GM12878 (cell line): ENCODE results near the gene MYNN. TPM values are rescaled to one million over a fixed set of nuclear protein-coding genes. Genes with fewer than 3 reads are reported as not detected.
A peak's percentile ranks its signal among the peaks of the same experiment; 100 is the strongest.

Source experiments
- ATAC-seq: fragments of 200-7000 bp; cut with Tn5 transposase; 3 replicates; pipeline ENCODE4 v1.9.1; 2020; ENCODE audit warnings: mild to moderate bottlenecking, moderate library complexity
- BruUV-seq: library from RNA; stranded (reverse); fragments of 400-500 nt; replicated peaks from 2 replicates; lab custom pipeline; 2021; lab: Mats Ljungman, UMichigan
- CTCF ChIA-PET: fragments of 300-600 bp; sonication (Branson Sonifier 250); formaldehyde crosslinking; extraction: SDS; loops from one replicate; lab custom pipeline; 2021; ENCODE audit warnings: inconsistent platforms; lab: Yijun Ruan, JAX
- POLR2A ChIA-PET: fragments of 350-600 bp; formaldehyde crosslinking; extraction: SDS; loops from one replicate; lab custom pipeline; 2021; ENCODE audit warnings: inconsistent platforms; lab: Charles Lee
- RAD21 ChIA-PET: fragments of 300-600 bp; sonication (Branson Sonifier 250); formaldehyde crosslinking; loops from one replicate; lab custom pipeline; 2023; ENCODE audit warnings: antibody characterized with exemption; ENCODE audit not compliant: unreplicated experiment; lab: Charles Lee
- SMC1A ChIA-PET: fragments of 300-600 bp; sonication (Branson Sonifier 250); formaldehyde crosslinking; loops from one replicate; lab custom pipeline; 2023; ENCODE audit not compliant: unreplicated experiment, uncharacterized antibody; lab: Charles Lee
- DNase-seq: peaks from one replicate; pipeline ENCODE4 v3.0.0-alpha.2; 2011; ENCODE audit warnings: low read depth, low spot score
- FAIRE-seq: peaks from 3 replicates; lab custom pipeline; 2011; peaks lifted over from hg19 to GRCh38; lab: Jason Lieb, UNC
- H2AFZ ChIP-seq: 2 replicates; pipeline ENCODE4 v1.6.0; 2011; ENCODE audit warnings: low read depth, low read length, control low read depth; ENCODE audit not compliant: control insufficient read depth
- H3K27ac ChIP-seq: 2 replicates; pipeline ENCODE4 v1.5.1; 2011; ENCODE audit warnings: control low read depth; ENCODE audit not compliant: control insufficient read depth, insufficient read depth
- H3K27me3 ChIP-seq, 2 experiments: replicated peaks in 1 of 2; 2 replicates each; pipeline versions ENCODE4 v1.6.0 to v1.6.1; 2011; ENCODE audit warnings: low read length in 1 of 2; ENCODE audit not compliant: control insufficient read depth in 2 of 2, insufficient read depth in 2 of 2
- H3K36me3 ChIP-seq, 2 experiments: 2 replicates each; pipeline ENCODE4 v1.5.1; 2011; ENCODE audit warnings: low read length in 1 of 2; ENCODE audit not compliant: control insufficient read depth in 2 of 2, insufficient read depth in 2 of 2
- H3K4me1 ChIP-seq: 2 replicates; pipeline ENCODE4 v1.6.1; 2011; ENCODE audit warnings: mild to moderate bottlenecking, low read length, moderate library complexity, mixed read lengths; ENCODE audit not compliant: control insufficient read depth, insufficient read depth
- H3K4me2 ChIP-seq: 2 replicates; pipeline ENCODE4 v1.6.0; 2011; ENCODE audit warnings: control low read depth; ENCODE audit not compliant: control insufficient read depth, insufficient read depth
- H3K4me3 ChIP-seq: fragments of 200-600 bp; sonication (generic); 2 replicates; pipeline ENCODE4 v1.5.1; 2016
- H3K79me2 ChIP-seq: 2 replicates; pipeline ENCODE4 v1.6.0; 2011; ENCODE audit warnings: low read length; ENCODE audit not compliant: control insufficient read depth, insufficient read depth
- H3K9ac ChIP-seq: 2 replicates; pipeline ENCODE4 v1.8.0; 2011; ENCODE audit warnings: low read length, control low read depth, mixed read lengths; ENCODE audit not compliant: control insufficient read depth, insufficient read depth
- H3K9me3 ChIP-seq: replicated peaks from 3 replicates; pipeline ENCODE4 v1.5.1; 2011; ENCODE audit warnings: mild to moderate bottlenecking, low read length; ENCODE audit not compliant: control insufficient read depth, insufficient read depth
- H4K20me1 ChIP-seq: 2 replicates; pipeline ENCODE4 v1.6.0; 2011; ENCODE audit not compliant: control insufficient read depth, insufficient read depth
- ATF2 ChIP-seq: IDR thresholded peaks from 2 replicates; pipeline ENCODE4 v1.6.1; 2012; ENCODE audit warnings: low read length, inconsistent platforms
- FOS ChIP-seq: IDR thresholded peaks from 3 replicates; pipeline ENCODE4 v1.6.1; 2011; ENCODE audit warnings: borderline replicate concordance; ENCODE audit not compliant: insufficient read length; ENCODE audit errors: extremely low read depth
- IRF5 ChIP-seq: fragments of 450-650 bp; IDR thresholded peaks from 2 replicates; pipeline ENCODE4 v1.6.1; 2017; ENCODE audit warnings: borderline replicate concordance
- MTA2 ChIP-seq: fragments of 450-650 bp; IDR thresholded peaks from 2 replicates; pipeline ENCODE4 v1.6.1; 2016; ENCODE audit warnings: low read depth, mild to moderate bottlenecking, moderate library complexity
- RELA ChIP-seq: fragments of 450-650 bp; IDR thresholded peaks from 2 replicates; pipeline ENCODE4 v1.8.0; 2014; ENCODE audit warnings: borderline replicate concordance; ENCODE audit not compliant: partially characterized antibody
- RUNX3 ChIP-seq: IDR thresholded peaks from 2 replicates; pipeline ENCODE4 v1.6.1; 2012; ENCODE audit warnings: low read length, inconsistent platforms
- SIN3A ChIP-seq: IDR thresholded peaks from 2 replicates; pipeline ENCODE4 v1.6.1; 2012; ENCODE audit warnings: low read depth, low read length, improper control_type of control experiment
- SIX5 ChIP-seq: IDR thresholded peaks from 2 replicates; pipeline ENCODE4 v1.6.1; 2011; ENCODE audit warnings: mild to moderate bottlenecking, low read depth, low read length, moderate library complexity; ENCODE audit not compliant: severe bottlenecking
- STAT1 ChIP-seq: fragments of 450-650 bp; conservative IDR thresholded peaks from 2 replicates; pipeline ENCODE4 v1.6.1; 2014; ENCODE audit warnings: antibody characterized with exemption, mild to moderate bottlenecking
- TAF1 ChIP-seq: IDR thresholded peaks from 2 replicates; pipeline ENCODE4 v1.6.1; 2011; ENCODE audit warnings: mild to moderate bottlenecking, low read depth, low read length, borderline replicate concordance
- TARDBP ChIP-seq: IDR thresholded peaks from 2 replicates; pipeline ENCODE4 v1.6.1; 2016; ENCODE audit warnings: borderline replicate concordance
- TBL1XR1 ChIP-seq: IDR thresholded peaks from 2 replicates; pipeline ENCODE4 v1.6.1; 2012; ENCODE audit warnings: low read depth, low read length, improper control_type of control experiment
- ZZZ3 ChIP-seq: IDR thresholded peaks from 2 replicates; pipeline ENCODE4 v1.6.1; 2011; ENCODE audit warnings: low read depth; ENCODE audit not compliant: control insufficient read depth, insufficient read length
- WGBS: methylation state at CpG from one replicate; pipeline ENCODE4 v1.1.6; 2016; ENCODE audit warnings: low lambda C conversion rate; ENCODE audit not compliant: insufficient replicate concordance, insufficient coverage; ENCODE audit errors: missing lambda C conversion rate; 5-methylcytosine and 5-hydroxymethylcytosine counted together
- in situ Hi-C: fragments of 300-500 bp; cut with MboI; formaldehyde crosslinking; loops from 9 replicates; pipeline ENCODE4 v1.14.3; 2018; ENCODE audit warnings: mixed read lengths
- intact Hi-C: fragments of 100-400 bp; cut with micrococcal nuclease; formaldehyde crosslinking; loops from one replicate; pipeline ENCODE4 v1.14.2; 2022; ENCODE audit not compliant: unreplicated experiment
- polyA plus RNA-seq, 11 experiments: library from polyadenylated mRNA; depleted of rRNA in 4 of 11; unstranded in 6 of 11; stranded (reverse) in 5 of 11; fragments of >200 nt; fragmentation: Nextera tagmentation in 4 of 11; fragmentation: Illumina TruSeq in 1 of 11; extraction: Ambion mirVana in 4 of 11; extraction: Trizol in 1 of 11; gene quantifications; 1 replicate in 1 of 11; 2 replicates in 10 of 11; pipeline versions ENCODE4 v1.2.1 to v1.2.3, GENCODE V29; 2011 to 2016; ENCODE audit warnings: inconsistent platforms in 2 of 11, missing spikeins in 2 of 11, low read depth in 1 of 11
- total RNA-seq, 4 experiments: library from RNA; depleted of rRNA in 3 of 4; stranded (reverse); fragments of >200 nt in 3 of 4; fragmentation: Illumina TruSeq in 1 of 4; extraction: Trizol in 1 of 4; gene quantifications; 2 replicates each; pipeline versions ENCODE4 v1.2.1 to v1.2.3, GENCODE V29; 2013 to 2021

MYNN gene
- total and polyA plus RNA-seq, 10 of the 15 experiments (the other 5 are each of a cell fraction or from before 2014, with no cell fraction given): 8.8 to 20.5 (median 15.8) TPM

DNA sequence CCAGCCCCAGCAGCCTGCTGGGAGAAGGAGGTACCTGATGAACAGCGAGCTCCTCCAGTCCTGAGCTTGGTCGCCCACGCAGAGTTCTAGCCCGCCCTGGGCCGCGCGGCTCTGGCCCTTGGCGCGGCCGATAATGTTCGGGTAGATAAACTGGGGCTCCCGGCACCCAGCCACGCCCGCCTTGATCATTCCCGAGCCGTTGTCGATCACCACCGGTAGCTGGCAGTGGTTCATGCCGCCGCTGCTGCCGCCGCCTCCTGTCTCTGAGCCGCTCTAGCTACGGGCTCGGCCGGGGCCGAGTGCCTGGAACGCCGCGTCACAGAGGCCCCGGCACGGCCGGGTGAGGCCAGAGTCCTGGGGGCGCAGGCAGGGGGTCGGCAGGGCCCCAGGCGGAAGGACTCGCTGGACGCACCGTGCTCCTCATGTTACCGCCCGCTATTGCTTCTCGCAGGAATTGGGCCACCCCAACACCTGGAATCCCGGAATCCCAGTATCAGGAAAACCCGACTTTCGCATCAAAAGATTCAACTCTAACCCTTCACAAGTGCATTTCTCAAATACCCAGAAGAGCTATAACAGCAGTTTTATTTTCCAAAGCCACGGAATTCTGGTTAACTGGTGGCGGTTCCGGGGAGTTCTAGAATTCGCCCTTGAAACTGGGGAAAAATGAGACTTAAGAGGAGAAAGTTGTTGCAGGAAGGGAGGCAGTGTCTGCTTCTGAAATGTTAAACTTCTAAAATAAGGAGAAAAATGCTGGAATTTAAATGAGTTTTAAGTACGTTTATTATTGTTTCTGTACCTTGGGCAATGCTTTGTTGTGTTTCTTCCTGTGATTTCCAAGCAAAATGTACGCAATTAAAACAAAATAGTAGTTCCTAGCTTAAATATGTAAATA is 3.7 kb upstream of the MYNN start, which contains the start of gene ACTRT3 (continued):
- TF ChIP-seq IRF5: no peak
- no peak for TF ChIP-seq RELA
- TF ChIP-seq FOS: no peak
- no peak for TF ChIP-seq SIX5
- TF ChIP-seq SIN3A: no peak
- no peak for TF ChIP-seq ZZZ3

DNA sequence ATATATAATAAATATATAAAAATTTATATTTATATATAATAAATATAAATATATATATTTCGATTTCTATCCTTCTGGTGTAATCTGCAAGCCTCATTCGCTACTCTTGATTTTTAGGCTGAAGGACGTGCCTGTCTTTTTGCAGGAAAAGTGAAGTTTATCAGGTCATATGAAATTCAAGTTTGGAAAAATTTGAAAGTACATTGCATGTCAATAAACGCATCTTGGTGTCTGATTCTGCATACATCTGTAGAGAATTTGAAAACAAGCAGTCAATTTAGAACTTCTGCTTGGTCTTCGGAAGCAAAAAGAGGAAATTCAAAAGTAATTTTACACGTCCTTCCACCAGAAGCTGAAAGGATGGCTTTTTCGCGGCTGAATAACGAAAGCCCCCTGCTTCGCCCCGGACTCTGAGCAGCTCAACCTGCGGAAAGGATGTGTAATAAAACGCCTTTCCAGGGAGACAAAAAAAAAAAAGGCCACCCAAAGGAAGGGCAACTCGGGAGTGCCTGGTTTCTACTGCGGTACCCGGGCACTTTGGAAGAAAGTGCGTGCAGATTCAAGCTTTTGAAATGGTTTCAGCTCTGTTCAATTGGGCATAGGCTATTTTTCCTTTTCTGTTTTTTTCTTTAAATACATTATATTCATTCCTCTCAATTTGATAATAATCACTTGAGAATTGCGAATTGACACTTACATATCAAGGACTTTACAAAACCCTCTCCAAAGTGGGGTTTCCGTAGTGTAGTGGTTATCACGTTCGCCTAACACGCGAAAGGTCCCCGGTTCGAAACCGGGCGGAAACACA is 1.5 kb upstream of the MYNN start:
- in situ Hi-C loops: no loop called here
- intact Hi-C loops: loop anchor here (5.0 kb wide), 3 partner anchors 161 to 1096 kb away; partner anchors contain the start of gene SKIL
- Histone ChIP-seq H3K79me2 (peaks cover 33% of the 10 kb centered on the region), H3K27ac (peak overlapping the region; percentile 99), H3K36me3 (peaks cover 0 to 10% of the 10 kb centered on the region in 2 experiments; a peak in 1 of 4 replicates), H3K4me3 (peak overlapping the region; percentile 97), H3K4me1 (peaks cover 14% of the 10 kb centered on the region; the same call in 1 of the 2 replicates), H3K27me3 (no peaks in the 10 kb centered on the region), H2AFZ (peak overlapping the region; percentile 95), H3K9ac (peak overlapping the region; percentile 99), H3K4me2 (peak overlapping the region; percentile 80), H3K9me3 (no peaks in the 10 kb centered on the region), H4K20me1 (no peaks in the 10 kb centered on the region)
- ChIA-PET RAD21 (interaction anchor here (0.7 to 2.1 kb wide), 5 partner anchors 8 to 319 kb away, joined by 3 to 10 read pairs (median 4); no protein-coding TSS in a partner anchor), CTCF (interaction anchor here (0.6 to 1.7 kb wide), 5 partner anchors 8 to 563 kb away, joined by 3 to 12 read pairs (median 3); no protein-coding TSS in a partner anchor), POLR2A (interaction anchor here (0.6 to 0.7 kb wide), 9 partner anchors 9 to 1941 kb away, joined by 3 to 5 read pairs (median 3); partner anchors contain the start of gene SEC62), SMC1A (interaction anchor here (1.1 to 2.0 kb wide), 2 partner anchors 197 to 282 kb away, joined by 3 to 4 read pairs; no protein-coding TSS in a partner anchor)
- FAIRE-seq (peak; percentile 76), DNase-seq (peak; percentile 90), ATAC-seq (peak; percentile 19)
- WGBS: 1% methylated on average over 27 of the region's 27 CpGs
- BruUV-seq: no TSS peak
- TF ChIP-seq TARDBP (peak; percentile 90), TBL1XR1 (peak; percentile 85), ATF2 (peak; percentile 83), MTA2 (no peak), TAF1 (0 out of 2 replicates have a peak, but pooled peaks have one; percentile 12), RUNX3 (peak; percentile 84), STAT1 (0 out of 2 replicates have a peak, but pooled peaks have one; percentile 70)
